ENCODE data around the gene GALNTL6.

GRCh38 chr4:172787111-172787510 lies 973.9 kb downstream of the GALNTL6 start:
- no peak for TF ChIP-seq CTCF (conservative IDR thresholded peaks at IDR 0.05)
- no peak for TF ChIP-seq EZH2 (IDR thresholded peaks at IDR 0.05; ENCODE audit: low read depth)
